Neural progenitor cell (in vitro differentiated cells): ENCODE results near the gene GSG1L.

Experiments used
- CTCF ChIP-seq: fragments of 200-600 bp; sonication (generic); IDR thresholded peaks from 2 replicates; pipeline ENCODE4 v1.5.1; 2017; ENCODE audit warnings: antibody characterized with exemption, mild to moderate bottlenecking
- EZH2 ChIP-seq: fragments of 200-600 bp; sonication (generic); IDR thresholded peaks from 2 replicates; pipeline ENCODE4 v1.6.1; 2017; ENCODE audit warnings: antibody characterized with exemption, mild to moderate bottlenecking, moderate library complexity
- EZH2phosphoT487 ChIP-seq: fragments of 200-600 bp; sonication (generic); IDR thresholded peaks from 2 replicates; pipeline ENCODE4 v1.6.1; 2017; ENCODE audit warnings: antibody characterized with exemption

DNA sequence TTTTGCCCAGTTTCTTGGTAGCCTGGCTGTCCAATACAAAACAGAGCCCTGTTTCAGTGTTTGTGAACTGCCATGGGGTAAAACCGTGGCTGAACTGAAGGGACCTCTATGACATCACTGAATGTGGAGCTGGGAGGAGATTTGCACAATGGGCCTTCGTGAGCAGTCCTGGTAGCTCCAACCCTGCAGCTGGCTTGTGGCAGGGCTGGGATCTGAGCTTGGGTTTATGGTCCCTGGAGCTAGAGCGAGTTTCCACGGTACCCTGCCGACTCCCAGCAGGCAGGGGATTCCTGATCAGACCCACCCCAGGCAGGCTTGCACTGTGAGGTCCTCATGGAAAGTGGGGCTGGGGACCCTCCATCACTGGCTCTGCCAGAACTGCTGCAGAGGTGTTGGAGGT is 247.0 kb downstream of the GSG1L start:
- TF ChIP-seq CTCF = no peak
- TF ChIP-seq EZH2 = no peak
- no peak for TF ChIP-seq EZH2phosphoT487
